Neuronal stem cell (in vitro differentiated cells): ENCODE data around the gene HIPK3.
"Not testable (repeated sequence)": the region's sequence is repeated elsewhere in the genome, so short reads cannot be mapped to it uniquely, and the experiment has no call there.

ENCODE experiments used
- DNase-seq: peaks from one replicate; pipeline ENCODE4 v3.0.0-alpha.2; 2013; ENCODE audit warnings: low spot score
- H2AFZ ChIP-seq: one replicate; pipeline ENCODE4 v1.6.1; 2013; ENCODE audit warnings: mild to moderate bottlenecking, low read length, inconsistent platforms
- H2AK5ac ChIP-seq: 2 replicates; pipeline ENCODE4 v1.6.1; 2013; ENCODE audit warnings: low read depth, mild to moderate bottlenecking, inconsistent platforms, low read length, moderate library complexity, mixed read lengths
- H2BK120ac ChIP-seq: 2 replicates; pipeline ENCODE4 v1.6.1; 2013; ENCODE audit warnings: low read depth, mild to moderate bottlenecking, inconsistent platforms, low read length, moderate library complexity, mixed read lengths
- H2BK12ac ChIP-seq: one replicate; pipeline ENCODE4 v1.6.1; 2013; ENCODE audit warnings: low read length, inconsistent platforms
- H2BK15ac ChIP-seq: 2 replicates; pipeline ENCODE4 v1.6.1; 2013; ENCODE audit warnings: mild to moderate bottlenecking, low read length, inconsistent platforms, mixed read lengths
- H2BK5ac ChIP-seq: one replicate; pipeline ENCODE4 v1.6.1; 2013; ENCODE audit warnings: inconsistent platforms, mild to moderate bottlenecking, low read length, moderate library complexity
- H3K14ac ChIP-seq: one replicate; pipeline ENCODE4 v1.6.1; 2013; ENCODE audit warnings: low read length, inconsistent platforms
- H3K18ac ChIP-seq: 2 replicates; pipeline ENCODE4 v1.6.1; 2013; ENCODE audit warnings: low read length, inconsistent platforms
- H3K23ac ChIP-seq: 2 replicates; pipeline ENCODE4 v1.6.1; 2013; ENCODE audit warnings: low read depth, mild to moderate bottlenecking, mixed read lengths, low read length, inconsistent platforms; ENCODE audit not compliant: poor library complexity
- H3K27ac ChIP-seq: replicated peaks from 3 replicates; pipeline ENCODE4 v1.5.1; 2013; ENCODE audit warnings: low read length, inconsistent platforms
- H3K27me3 ChIP-seq, 3 experiments: 2 replicates each; pipeline ENCODE4 v1.6.1; 2013; ENCODE audit warnings: low read length in 3 of 3, mild to moderate bottlenecking in 2 of 3, inconsistent platforms in 1 of 3, low read depth in 1 of 3, mixed read lengths in 1 of 3, moderate library complexity in 1 of 3; ENCODE audit not compliant: control insufficient read depth in 3 of 3, insufficient read depth in 3 of 3
- H3K36me3 ChIP-seq, 2 donors: replicated peaks in 1 of 2; 2 replicates each; pipeline ENCODE4 v1.6.1; 2013; ENCODE audit warnings: low read length in 2 of 2; ENCODE audit not compliant: control insufficient read depth in 2 of 2, insufficient read depth in 2 of 2
- H3K4ac ChIP-seq: 2 replicates; pipeline ENCODE4 v1.6.1; 2013; ENCODE audit warnings: inconsistent platforms, mild to moderate bottlenecking, low read length, moderate library complexity
- H3K4me1 ChIP-seq, 2 donors: 1 replicate in 1 of 2; 2 replicates in 1 of 2; pipeline ENCODE4 v1.6.1; 2013; ENCODE audit warnings: low read length in 2 of 2, low read depth in 1 of 2; ENCODE audit not compliant: control insufficient read depth in 2 of 2, insufficient read depth in 1 of 2
- H3K4me2 ChIP-seq: one replicate; pipeline ENCODE4 v1.6.1; 2013; ENCODE audit warnings: mild to moderate bottlenecking, low read length, inconsistent platforms; ENCODE audit not compliant: insufficient read depth, poor library complexity, severe bottlenecking
- H3K4me3 ChIP-seq, 2 donors: 2 replicates each; pipeline ENCODE4 v1.5.1; 2013; ENCODE audit warnings: low read length in 2 of 2, mild to moderate bottlenecking in 2 of 2, inconsistent platforms in 1 of 2, moderate library complexity in 1 of 2
- H3K79me1 ChIP-seq: one replicate; pipeline ENCODE4 v1.6.1; 2013; ENCODE audit warnings: low read depth, mild to moderate bottlenecking, inconsistent platforms, low read length, moderate library complexity
- H3K9ac ChIP-seq: one replicate; pipeline ENCODE4 v1.6.1; 2013; ENCODE audit warnings: mild to moderate bottlenecking, low read depth, low read length, inconsistent platforms; ENCODE audit not compliant: poor library complexity
- H3K9me3 ChIP-seq, 2 donors: replicated peaks in 1 of 2; 2 replicates each; pipeline versions ENCODE3 to v1.6.1; 2013; ENCODE audit warnings: low read length in 2 of 2, mild to moderate bottlenecking in 2 of 2, inconsistent platforms in 1 of 2, low read depth in 1 of 2, mixed read lengths in 1 of 2, moderate library complexity in 1 of 2; ENCODE audit not compliant: control insufficient read depth in 2 of 2, insufficient read depth in 1 of 2
- H4K8ac ChIP-seq: one replicate; pipeline ENCODE4 v1.6.1; 2013; ENCODE audit warnings: low read depth, mild to moderate bottlenecking, inconsistent platforms, low read length, moderate library complexity
- H4K91ac ChIP-seq: one replicate; pipeline ENCODE4 v1.6.1; 2013; ENCODE audit warnings: low read length, low read depth, mild to moderate bottlenecking, inconsistent platforms; ENCODE audit not compliant: poor library complexity
- WGBS, 2 donors: extraction: QIAGEN DNeasy Blood & Tissue Kit; methylation state at CpG; one replicate each; pipeline ENCODE4 v1.1.7; 2013; ENCODE audit warnings: missing lambda C conversion rate in 2 of 2, mixed read lengths in 1 of 2; ENCODE audit not compliant: insufficient read length in 2 of 2, insufficient replicate concordance in 1 of 2; ENCODE audit errors: extremely low coverage in 2 of 2; 5-methylcytosine and 5-hydroxymethylcytosine counted together

Gene HIPK3

DNA sequence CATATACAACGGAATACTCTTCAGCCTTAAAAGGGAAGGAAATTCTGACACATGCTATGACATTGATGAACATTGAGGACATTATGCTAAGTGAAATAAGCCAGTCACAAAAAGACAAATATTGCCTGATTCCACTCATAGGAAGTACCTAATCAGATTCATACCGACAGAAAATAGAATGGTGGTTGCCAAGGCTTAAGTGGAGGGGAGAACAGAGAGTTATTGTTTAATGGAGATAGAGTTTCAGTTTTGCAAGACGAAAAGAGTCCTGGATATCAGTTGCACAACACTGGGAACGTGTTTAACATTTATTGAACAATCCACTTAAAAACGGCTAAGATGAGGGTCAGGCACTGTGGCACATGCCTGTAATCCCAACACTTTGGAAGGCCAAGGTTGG lies 45.6 kb upstream of the HIPK3 start:
- H2BK5ac ChIP-seq, result no peak overlapping the region
- H2AK5ac ChIP-seq, result no peak overlapping the region
- H3K36me3 ChIP-seq, result no peaks in the 10 kb centered on the region
- no peaks in the 10 kb centered on the region for H3K27me3 ChIP-seq
- no peak overlapping the region for H3K27ac ChIP-seq
- H4K8ac ChIP-seq, result no peak overlapping the region
- H2BK12ac ChIP-seq, result no peak overlapping the region
- H4K91ac ChIP-seq, result no peak overlapping the region
- no peak overlapping the region for H2BK15ac ChIP-seq
- no peaks in the 10 kb centered on the region for H3K79me1 ChIP-seq
- DNase-seq, result no peak
- no peak overlapping the region for H3K18ac ChIP-seq
- peaks cover 0 to 6% of the 10 kb centered on the region in 2 donors for H3K4me1 ChIP-seq
- H3K4me3 ChIP-seq, result no peak overlapping the region
- H3K14ac ChIP-seq, result no peak overlapping the region
- H2BK120ac ChIP-seq, result no peak overlapping the region
- H3K9me3 ChIP-seq, result no peaks in the 10 kb centered on the region
- no peak overlapping the region for H3K9ac ChIP-seq
- H3K23ac ChIP-seq, result no peak overlapping the region
- no CpG with 5 or more reads among the region's 5 CpGs for WGBS, 2 donors
- H2AFZ ChIP-seq, result no peak overlapping the region
- H3K4ac ChIP-seq, result no peak overlapping the region
- no peak overlapping the region for H3K4me2 ChIP-seq

DNA sequence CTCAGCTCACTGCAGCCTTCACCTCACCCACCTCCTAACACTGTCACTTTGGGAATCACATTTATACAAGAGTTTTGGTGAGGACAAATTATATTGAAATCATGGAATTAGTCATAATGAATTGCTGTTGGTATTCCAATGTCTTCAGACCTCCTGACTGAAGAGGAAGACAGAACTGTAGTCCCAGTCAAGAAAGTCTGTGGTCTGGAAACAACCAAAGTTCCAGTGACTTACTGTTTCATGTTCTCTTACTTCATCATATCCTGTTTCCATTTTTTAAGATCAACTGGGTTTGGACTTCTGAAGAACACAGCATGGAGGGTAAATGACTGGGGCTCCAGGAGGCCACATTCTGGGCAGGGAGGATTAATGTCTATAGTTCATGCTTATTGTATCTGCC lies 43.0 kb upstream of the HIPK3 start:
- Histone ChIP-seq H3K18ac (no peak overlapping the region), H3K9me3 (no peaks in the 10 kb centered on the region), H4K8ac (no peak overlapping the region), H3K27me3 (no peaks in the 10 kb centered on the region), H2AFZ (no peak overlapping the region), H3K4me2 (no peak overlapping the region), H3K4me1 (no peaks in the 10 kb centered on the region), H3K36me3 (no peaks in the 10 kb centered on the region), H2BK12ac (no peak overlapping the region), H2BK120ac (no peak overlapping the region), H3K27ac (no peak overlapping the region), H2BK15ac (no peak overlapping the region), H3K79me1 (no peaks in the 10 kb centered on the region), H3K14ac (no peak overlapping the region), H3K23ac (no peak overlapping the region), H3K9ac (no peak overlapping the region), H3K4ac (no peak overlapping the region), H4K91ac (no peak overlapping the region), H2AK5ac (no peak overlapping the region), H2BK5ac (no peak overlapping the region), H3K4me3 (no peak overlapping the region)
- DNase-seq, result no peak

DNA sequence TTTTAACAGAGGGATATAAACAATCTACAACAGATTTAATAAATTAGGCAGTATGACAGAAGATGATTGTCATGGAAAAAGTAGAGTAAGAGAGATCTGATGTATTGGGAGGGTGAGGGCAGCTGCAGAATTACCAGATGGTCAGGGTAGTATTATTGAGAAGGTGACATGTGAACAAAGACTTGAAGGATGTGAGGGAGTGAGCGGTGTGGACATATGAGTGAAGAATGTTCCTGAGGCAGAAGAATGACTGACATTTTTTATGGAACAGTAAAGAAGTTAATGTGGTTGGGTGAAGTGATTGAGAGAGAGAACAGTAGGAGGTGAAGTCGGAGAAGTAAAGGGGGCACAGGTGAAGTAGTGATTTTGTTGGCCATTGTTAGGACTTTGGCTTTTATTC lies 42.4 kb upstream of the HIPK3 start:
- no peak overlapping the region for H3K23ac ChIP-seq
- no peaks in the 10 kb centered on the region for H3K36me3 ChIP-seq
- no peak overlapping the region for H3K4ac ChIP-seq
- no peak overlapping the region for H2BK12ac ChIP-seq
- H3K27me3 ChIP-seq, result no peaks in the 10 kb centered on the region
- no peaks in the 10 kb centered on the region for H3K4me1 ChIP-seq
- no peak overlapping the region for H2BK120ac ChIP-seq
- no peak overlapping the region for H2BK15ac ChIP-seq
- WGBS, 2 donors, result 0% methylated on average over 1 of the region's 2 CpGs; no CpG with 5 or more reads in 1 of the 2 donors
- no peak overlapping the region for H2AK5ac ChIP-seq
- H3K4me3 ChIP-seq, result no peak overlapping the region
- H3K14ac ChIP-seq, result no peak overlapping the region
- DNase-seq, result no peak
- no peak overlapping the region for H3K27ac ChIP-seq
- no peak overlapping the region for H4K8ac ChIP-seq
- no peak overlapping the region for H4K91ac ChIP-seq
- no peak overlapping the region for H3K4me2 ChIP-seq
- H3K79me1 ChIP-seq, result no peaks in the 10 kb centered on the region
- no peak overlapping the region for H2AFZ ChIP-seq
- H3K9ac ChIP-seq, result no peak overlapping the region
- H2BK5ac ChIP-seq, result no peak overlapping the region
- H3K9me3 ChIP-seq, result no peaks in the 10 kb centered on the region
- no peak overlapping the region for H3K18ac ChIP-seq

DNA sequence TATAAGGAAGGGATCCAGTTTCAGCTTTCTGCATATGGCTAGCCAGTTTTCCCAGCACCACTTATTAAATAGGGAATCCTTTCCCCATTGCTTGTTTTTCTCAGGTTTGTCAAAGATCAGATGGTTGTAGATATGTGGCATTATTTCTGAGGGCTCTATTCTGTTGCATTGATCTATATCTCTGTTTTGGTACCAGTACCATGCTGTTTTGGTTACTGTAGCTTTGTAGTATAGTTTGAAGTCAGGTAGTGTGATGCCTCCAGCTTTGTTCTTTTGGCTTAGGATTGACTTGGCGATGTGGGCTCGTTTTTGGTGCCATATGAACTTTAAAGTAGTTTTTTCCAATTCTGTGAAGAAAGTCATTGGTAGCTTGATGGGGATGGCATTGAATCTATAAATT lies 40.5 kb upstream of the HIPK3 start:
- H3K23ac ChIP-seq, H2BK12ac ChIP-seq, H4K8ac ChIP-seq, H3K9ac ChIP-seq, H3K4me3 ChIP-seq, H3K36me3 ChIP-seq, H2BK120ac ChIP-seq, H3K4me2 ChIP-seq, H3K18ac ChIP-seq, H3K27me3 ChIP-seq, DNase-seq, H4K91ac ChIP-seq, H3K14ac ChIP-seq, H3K27ac ChIP-seq, H2BK5ac ChIP-seq, H2AK5ac ChIP-seq, H3K4ac ChIP-seq, H3K9me3 ChIP-seq, H3K4me1 ChIP-seq, H3K79me1 ChIP-seq, H2AFZ ChIP-seq, H2BK15ac ChIP-seq: not testable (repeated sequence)
- no CpG with 5 or more reads among the region's 2 CpGs for WGBS, 2 donors
